H1 (cell line): Measurements from ENCODE around the gene LHFPL2. TPM values are rescaled to one million over a fixed set of nuclear protein-coding genes. Genes with fewer than 3 reads are reported as not detected.

Source experiments
- CTCF ChIA-PET: fragments of 300-600 bp; sonication (Branson Sonifier 250); formaldehyde crosslinking; loops from one replicate; lab custom pipeline; 2021; ENCODE audit not compliant: partially characterized antibody; lab: Charles Lee
- POLR2A ChIA-PET: fragments of 300-600 bp; sonication (Branson Sonifier 250); formaldehyde crosslinking; loops from one replicate; lab custom pipeline; 2021; ENCODE audit warnings: inconsistent platforms; ENCODE audit not compliant: partially characterized antibody; lab: Charles Lee
- DNase-seq, 2 experiments: peaks; one replicate each; pipeline versions ENCODE4 v3.0.0 to v3.0.0-alpha.2; 2010 to 2022; ENCODE audit warnings: low spot score in 2 of 2, low read depth in 1 of 2, mixed read lengths in 1 of 2
- FAIRE-seq: peaks from 2 replicates; lab custom pipeline; 2011; peaks lifted over from hg19 to GRCh38; lab: Jason Lieb, UNC
- H2AFZ ChIP-seq: 2 replicates; pipeline ENCODE4 v1.8.1; 2012; ENCODE audit warnings: low read length, inconsistent platforms
- H2AK5ac ChIP-seq: 2 replicates; pipeline ENCODE4 v1.6.1; 2013; ENCODE audit warnings: low read depth, low read length
- H2BK120ac ChIP-seq: replicated peaks from 2 replicates; pipeline ENCODE3; 2013; ENCODE audit warnings: low read depth, low read length, inconsistent platforms
- H2BK12ac ChIP-seq: 2 replicates; pipeline ENCODE4 v1.6.1; 2013; ENCODE audit warnings: low read depth, low read length
- H2BK15ac ChIP-seq: 2 replicates; pipeline ENCODE4 v1.6.1; 2013; ENCODE audit warnings: low read length
- H2BK20ac ChIP-seq: 2 replicates; pipeline ENCODE4 v1.6.1; 2013; ENCODE audit warnings: low read length
- H2BK5ac ChIP-seq: 2 replicates; pipeline ENCODE4 v1.6.1; 2013; ENCODE audit warnings: low read depth, low read length
- H3K14ac ChIP-seq: 2 replicates; pipeline ENCODE4 v1.6.1; 2013; ENCODE audit warnings: inconsistent platforms; ENCODE audit not compliant: insufficient read length
- H3K18ac ChIP-seq: 2 replicates; pipeline ENCODE4 v1.6.1; 2013; ENCODE audit warnings: low read length; ENCODE audit errors: extremely low read depth
- H3K23ac ChIP-seq: 2 replicates; pipeline ENCODE4 v1.6.1; 2013; ENCODE audit warnings: inconsistent platforms; ENCODE audit not compliant: insufficient read length
- H3K23me2 ChIP-seq: 2 replicates; pipeline ENCODE4 v1.6.1; 2013; ENCODE audit warnings: low read depth, low read length
- H3K27ac ChIP-seq: 2 replicates; pipeline ENCODE4 v1.6.1; 2011; ENCODE audit warnings: low read depth, low read length, inconsistent platforms
- H3K27me3 ChIP-seq, 4 experiments: replicated peaks in 1 of 4; 1 replicate in 1 of 4; 2 replicates in 3 of 4; pipeline versions ENCODE4 v1.6.1 to v1.8.1; 2011 to 2013; ENCODE audit warnings: low read length in 3 of 4, mild to moderate bottlenecking in 3 of 4, inconsistent platforms in 2 of 4, mixed read lengths in 2 of 4, moderate library complexity in 1 of 4; ENCODE audit not compliant: control insufficient read depth in 3 of 4, insufficient read depth in 3 of 4; ENCODE audit errors: extremely low read depth in 1 of 4
- H3K36me3 ChIP-seq, 4 experiments: 2 replicates each; pipeline versions ENCODE4 v1.6.1 to v1.8.1; 2011 to 2013; ENCODE audit warnings: mild to moderate bottlenecking in 4 of 4, low read length in 3 of 4, moderate library complexity in 2 of 4, control low read depth in 1 of 4, inconsistent platforms in 1 of 4; ENCODE audit not compliant: insufficient read depth in 4 of 4, control insufficient read depth in 2 of 4
- H3K4ac ChIP-seq: replicated peaks from 2 replicates; pipeline ENCODE3; 2013; ENCODE audit warnings: low read length, low read depth, mixed read lengths, inconsistent platforms; ENCODE audit not compliant: insufficient read length
- H3K4me1 ChIP-seq, 4 experiments: replicated peaks in 1 of 4; 1 replicate in 1 of 4; 2 replicates in 3 of 4; pipeline versions ENCODE4 v1.6.1 to v1.8.1; 2011 to 2013; ENCODE audit warnings: low read length in 3 of 4, inconsistent platforms in 2 of 4, mixed read lengths in 1 of 4; ENCODE audit not compliant: insufficient read depth in 4 of 4, control insufficient read depth in 3 of 4
- H3K4me2 ChIP-seq, 2 experiments: 2 replicates each; pipeline versions ENCODE4 v1.6.1 to v1.8.1; 2011 to 2013; ENCODE audit warnings: low read depth in 2 of 2, low read length in 2 of 2, control low read depth in 1 of 2, inconsistent platforms in 1 of 2, mild to moderate bottlenecking in 1 of 2; ENCODE audit not compliant: insufficient read depth in 1 of 2
- H3K4me3 ChIP-seq, 4 experiments: fragments of 200-600, 300-600 bp in 1 of 4; sonication (generic), shearing (Covaris generic), sonication (Bioruptor Twin) in 1 of 4; 2 replicates each; pipeline versions ENCODE4 v1.5.1 to v1.8.1; 2011 to 2016; ENCODE audit warnings: low read length in 4 of 4, low read depth in 3 of 4, control low read depth in 2 of 4, inconsistent platforms in 2 of 4, mild to moderate bottlenecking in 2 of 4, mixed read lengths in 1 of 4, moderate library complexity in 1 of 4; ENCODE audit not compliant: insufficient read depth in 2 of 4; ENCODE audit errors: extremely low read depth in 1 of 4
- H3K56ac ChIP-seq: replicated peaks from 2 replicates; pipeline ENCODE3; 2013; ENCODE audit warnings: low read depth, mild to moderate bottlenecking, mixed read lengths, low read length, inconsistent platforms; ENCODE audit not compliant: insufficient read length
- H3K79me1 ChIP-seq: 2 replicates; pipeline ENCODE4 v1.6.1; 2013; ENCODE audit warnings: low read depth, low read length, control low read depth
- H3K79me2 ChIP-seq, 2 experiments: 2 replicates each; pipeline versions ENCODE4 v1.6.1 to v1.8.1; 2012 to 2013; ENCODE audit warnings: low read length in 2 of 2, mild to moderate bottlenecking in 2 of 2, inconsistent platforms in 1 of 2; ENCODE audit not compliant: insufficient read depth in 2 of 2, control insufficient read depth in 1 of 2
- H3K9ac ChIP-seq, 4 experiments: replicated peaks in 1 of 4; 1 replicate in 1 of 4; 2 replicates in 3 of 4; pipeline versions ENCODE4 v1.6.1 to v1.8.1; 2011 to 2013; ENCODE audit warnings: low read depth in 3 of 4, low read length in 3 of 4, control low read depth in 2 of 4, mild to moderate bottlenecking in 2 of 4, moderate library complexity in 2 of 4, inconsistent platforms in 1 of 4; ENCODE audit errors: extremely low read depth in 1 of 4
- H3K9me3 ChIP-seq, 2 experiments: 2 replicates each; pipeline versions ENCODE4 v1.6.1 to v1.8.1; 2012 to 2013; ENCODE audit warnings: mild to moderate bottlenecking in 2 of 2, moderate library complexity in 2 of 2, control low read depth in 1 of 2, inconsistent platforms in 1 of 2, low read depth in 1 of 2, low read length in 1 of 2, mixed read lengths in 1 of 2; ENCODE audit not compliant: insufficient read depth in 2 of 2
- H4K20me1 ChIP-seq, 2 experiments: replicated peaks in 1 of 2; 2 replicates each; pipeline versions ENCODE3 to v1.8.1; 2011 to 2013; ENCODE audit warnings: inconsistent platforms in 2 of 2, low read length in 2 of 2, mild to moderate bottlenecking in 1 of 2; ENCODE audit not compliant: insufficient read depth in 2 of 2, control insufficient read depth in 1 of 2
- H4K5ac ChIP-seq: 2 replicates; pipeline ENCODE4 v1.6.1; 2013; ENCODE audit warnings: low read length, low read depth, mixed read lengths, inconsistent platforms; ENCODE audit not compliant: insufficient read length
- H4K8ac ChIP-seq: 2 replicates; pipeline ENCODE4 v1.8.0; 2013; ENCODE audit warnings: mild to moderate bottlenecking, moderate library complexity, low read length, inconsistent platforms; ENCODE audit not compliant: insufficient read depth; ENCODE audit errors: extremely low read depth
- H4K91ac ChIP-seq: replicated peaks from 2 replicates; pipeline ENCODE3; 2013; ENCODE audit warnings: low read length, mixed read lengths, inconsistent platforms; ENCODE audit not compliant: insufficient read length
- CBX5 ChIP-seq: fragments of 300-800, 300-1000 bp; sonication (generic); IDR thresholded peaks from 2 replicates; pipeline ENCODE4 v1.7.1; 2016; ENCODE audit warnings: antibody characterized with exemption, low read length, low read depth
- CBX8 ChIP-seq: fragments of 300-800, 300-1000 bp; sonication (generic); IDR thresholded peaks from 2 replicates; pipeline ENCODE4 v1.7.1; 2016; ENCODE audit warnings: low read depth, low read length, borderline replicate concordance
- CHD1 ChIP-seq: IDR thresholded peaks from 2 replicates; pipeline ENCODE4 v1.6.1; 2012; ENCODE audit warnings: low read depth, low read length, improper control_type of control experiment
- NANOG ChIP-seq: IDR thresholded peaks from 2 replicates; pipeline ENCODE4 v1.6.1; 2011; ENCODE audit warnings: low read length, low read depth, mild to moderate bottlenecking, inconsistent platforms; ENCODE audit not compliant: insufficient read depth, poor library complexity, severe bottlenecking
- PHF8 ChIP-seq: fragments of 200-600 bp; sonication (generic); conservative IDR thresholded peaks from 2 replicates; pipeline ENCODE4 v1.7.1; 2012; ENCODE audit warnings: low read depth, mild to moderate bottlenecking, inconsistent platforms, low read length, moderate library complexity
- POLR2A ChIP-seq, 2 experiments: IDR thresholded peaks; 1 replicate in 1 of 2; 2 replicates in 1 of 2; pipeline ENCODE4 v1.6.1; 2011; ENCODE audit warnings: low read depth in 2 of 2, low read length in 2 of 2, mild to moderate bottlenecking in 2 of 2; ENCODE audit errors: control extremely low read depth in 1 of 2
- POLR2AphosphoS5 ChIP-seq: IDR thresholded peaks from 2 replicates; pipeline ENCODE4 v1.6.1; 2011; ENCODE audit warnings: low read depth, low read length
- RFX5 ChIP-seq: IDR thresholded peaks from 2 replicates; pipeline ENCODE4 v1.6.1; 2011; ENCODE audit warnings: low read depth, low read length, improper control_type of control experiment, borderline replicate concordance
- RNF2 ChIP-seq: fragments of 200-900, 300-1000 bp; sonication (generic); IDR thresholded peaks from 2 replicates; pipeline ENCODE4 v1.7.1; 2016; ENCODE audit warnings: borderline replicate concordance, low read depth, mild to moderate bottlenecking, antibody characterized with exemption, low read length; ENCODE audit not compliant: poor library complexity, severe bottlenecking; ENCODE audit errors: missing control alignments
- SP4 ChIP-seq: IDR thresholded peaks from 2 replicates; pipeline ENCODE4 v1.6.1; 2012; ENCODE audit warnings: low read length, inconsistent platforms
- TAF1 ChIP-seq: IDR thresholded peaks from 2 replicates; pipeline ENCODE4 v1.6.1; 2011; ENCODE audit warnings: mild to moderate bottlenecking, low read depth, low read length
- TAF7 ChIP-seq: optimal IDR thresholded peaks from 2 replicates; pipeline ENCODE3; 2011; ENCODE audit warnings: low read depth, mild to moderate bottlenecking, inconsistent platforms, low read length, moderate library complexity, borderline replicate concordance
- TEAD4 ChIP-seq: IDR thresholded peaks from 2 replicates; pipeline ENCODE4 v1.6.1; 2012; ENCODE audit warnings: low read depth, low read length, inconsistent platforms, mixed read lengths
- WGBS, 2 experiments: shearing (Covaris generic) in 1 of 2; methylation state at CpG; one replicate each; pipeline versions ENCODE4 v1.1.6 to v1.1.7; 2013 to 2015; ENCODE audit warnings: low lambda C conversion rate in 2 of 2, mixed read lengths in 2 of 2, inconsistent platforms in 1 of 2, low coverage in 1 of 2, missing lambda C conversion rate in 1 of 2; ENCODE audit not compliant: insufficient replicate concordance in 2 of 2, insufficient coverage in 1 of 2, insufficient read length in 1 of 2; ENCODE audit errors: extremely low coverage in 1 of 2, missing lambda C conversion rate in 1 of 2; 5-methylcytosine and 5-hydroxymethylcytosine counted together
- polyA plus RNA-seq, 7 experiments: library from polyadenylated mRNA; depleted of rRNA in 3 of 7; stranded (reverse) in 5 of 7; unstranded in 2 of 7; fragments of >200 nt in 5 of 7; fragments of 200-250 nt in 2 of 7; gene quantifications; 1 replicate in 5 of 7; 2 replicates in 1 of 7; 4 replicates in 1 of 7; pipeline versions ENCODE4 v1.2.1 to v1.2.3, GENCODE V29; 2011 to 2013; ENCODE audit warnings: missing spikeins in 2 of 7, mixed read lengths in 2 of 7
- total RNA-seq: library from RNA; stranded (reverse); fragmentation: NEBNext Ultra II Directional; extraction: Animal tissue kit (Norgen Biotek cat#: 25700); gene quantifications from 2 replicates; pipeline ENCODE4 v1.2.1, GENCODE V29; 2021
- TF ChIP-seq, protein P1 (sequence below): IDR thresholded peaks from 2 replicates; pipeline ENCODE4 v1.6.1; 2012; ENCODE audit warnings: inconsistent platforms

LHFPL2 gene
- total and polyA plus RNA-seq, 2 of the 8 experiments (the other 6 are each of a cell fraction or from before 2014, with no cell fraction given): 9.6 to 43.0 TPM

DNA sequence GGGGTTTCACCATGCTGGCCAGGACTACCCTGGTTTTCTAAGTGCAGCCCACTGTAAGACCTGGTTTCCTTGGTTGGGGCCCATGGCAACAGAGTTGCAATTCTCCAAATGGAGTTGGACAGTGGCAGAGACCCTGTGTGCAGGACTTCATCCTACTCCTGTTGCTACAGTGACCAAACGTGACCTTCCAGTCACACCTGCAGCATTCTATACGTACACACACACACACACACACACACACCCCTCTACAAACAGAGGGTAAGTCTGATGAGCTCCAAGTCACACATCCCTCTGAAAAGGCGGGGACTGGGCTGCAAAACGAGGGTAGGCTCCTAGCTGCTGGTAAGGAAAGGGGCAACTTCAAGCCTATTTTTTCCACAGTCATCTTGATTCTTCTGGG lies 23.6 kb downstream of the LHFPL2 start:
- H4K5ac ChIP-seq: no peak overlapping the region
- no peak overlapping the region for H2AFZ ChIP-seq
- ChIA-PET CTCF (interaction anchor here (0.7 to 2.2 kb wide), 4 partner anchors 58 to 263 kb away, joined by 3 to 7 read pairs (median 7); no protein-coding TSS in a partner anchor), POLR2A (interaction anchor here (0.9 kb wide), 1 partner anchor 12 kb away, joined by 3 read pairs; no protein-coding TSS in a partner anchor)
- no peak overlapping the region for H3K4ac ChIP-seq
- H2AK5ac ChIP-seq: no peak overlapping the region
- peaks cover 7 to 8% of the 10 kb centered on the region in 2 experiments for H3K9me3 ChIP-seq
- no peak for DNase-seq
- H4K20me1 ChIP-seq: peaks cover 7 to 9% of the 10 kb centered on the region in 2 experiments
- H3K4me1 ChIP-seq: peaks cover 0 to 4% (median 0%) of the 10 kb centered on the region in 4 experiments; a peak in 1 of 7 replicates
- no peak overlapping the region for H4K8ac ChIP-seq
- H3K14ac ChIP-seq: no peak overlapping the region
- H3K27me3 ChIP-seq: no peaks in the 10 kb centered on the region
- H2BK12ac ChIP-seq: no peak overlapping the region
- no peak overlapping the region for H2BK15ac ChIP-seq
- H3K9ac ChIP-seq: no peak overlapping the region
- H4K91ac ChIP-seq: no peak overlapping the region
- H3K18ac ChIP-seq: no peak overlapping the region
- peaks cover 1% of the 10 kb centered on the region; the same call in 1 of the 2 replicates for H3K79me1 ChIP-seq
- no peak overlapping the region for H2BK20ac ChIP-seq
- no peaks in the 10 kb centered on the region for H3K23me2 ChIP-seq
- H3K23ac ChIP-seq: no peak overlapping the region
- H2BK5ac ChIP-seq: no peak overlapping the region
- peaks cover 0 to 86% of the 10 kb centered on the region in 2 experiments; a peak in 2 of 4 replicates for H3K79me2 ChIP-seq
- no peak for FAIRE-seq
- H3K4me3 ChIP-seq: no peak overlapping the region
- H3K36me3 ChIP-seq: peaks cover 0 to 20% (median 11%) of the 10 kb centered on the region in 4 experiments; a peak in 7 of 8 replicates
- 90% methylated on average over 4 of the region's 4 CpGs; no CpG with 5 or more reads in 1 of the 2 experiments for WGBS, 2 experiments
- H3K4me2 ChIP-seq: no peak overlapping the region
- H3K27ac ChIP-seq: no peak overlapping the region; the same call in 1 of the 2 replicates
- no peak overlapping the region for H3K56ac ChIP-seq
- H2BK120ac ChIP-seq: no peak overlapping the region
- TF ChIP-seq RNF2 (no peak), CBX8 (no peak), CHD1 (no peak), TAF1 (no peak), RFX5 (no peak), CBX5 (no peak), TEAD4 (no peak), PHF8 (no peak), SP4 (no peak), NANOG (no peak), TAF7 (no peak), POLR2A (IDR thresholded peaks at IDR 0.05; ENCODE audit: control extremely low read depth in 1 of 2, low read depth in 2 of 2, low read length in 2 of 2) (no peak), POLR2AphosphoS5 (no peak)
- TF ChIP-seq, protein P1, sequence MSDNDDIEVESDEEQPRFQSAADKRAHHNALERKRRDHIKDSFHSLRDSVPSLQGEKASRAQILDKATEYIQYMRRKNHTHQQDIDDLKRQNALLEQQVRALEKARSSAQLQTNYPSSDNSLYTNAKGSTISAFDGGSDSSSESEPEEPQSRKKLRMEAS: no peak
